Measurements from ENCODE around the gene PFKFB1.

GRCh38 chrX:54931107-54931506 lies 62.9 kb downstream of the PFKFB1 start:
- TF ChIP-seq EZH2phosphoT487 (IDR thresholded peaks at IDR 0.05; ENCODE audit: low read depth) (no peak), CTCF (IDR thresholded peaks at IDR 0.05; ENCODE audit: low read depth, low read length) (no peak)
